Gastroesophageal sphincter (tissue), 4 donors: ENCODE data around the gene SIVA1. TPM values are rescaled to one million over a fixed set of nuclear protein-coding genes. Genes with fewer than 3 reads are reported as not detected.
A peak's percentile ranks its signal among the peaks of the same experiment; 100 is the strongest.

ENCODE experiments used
- ATAC-seq: fragments of 150-250 bp; one replicate; pipeline ENCODE4 v1.9.1; 2016; ENCODE audit warnings: mild to moderate bottlenecking, moderate library complexity
- H3K27ac ChIP-seq, 4 donors: fragments of 200-600 bp; sonication (generic) in 3 of 4; 1 replicate in 3 of 4; 2 replicates in 1 of 4; pipeline ENCODE4 v1.5.1; 2016 to 2019
- H3K27me3 ChIP-seq: fragments of 200-600 bp; sonication (generic); one replicate; pipeline ENCODE4 v1.5.1; 2019
- H3K36me3 ChIP-seq, 2 donors: fragments of 200-600 bp; sonication (generic); one replicate each; pipeline ENCODE4 v1.5.1; 2019; ENCODE audit warnings: control low read depth in 1 of 2
- H3K4me1 ChIP-seq, 3 donors: fragments of 200-600 bp; sonication (generic); 1 replicate in 2 of 3; 2 replicates in 1 of 3; pipeline ENCODE4 v1.5.1; 2016 to 2019; ENCODE audit warnings: control low read depth in 2 of 3
- H3K4me3 ChIP-seq, 2 donors: fragments of 200-600 bp; sonication (generic); one replicate each; pipeline ENCODE4 v1.5.1; 2019; ENCODE audit warnings: mild to moderate bottlenecking in 1 of 2, moderate library complexity in 1 of 2
- H3K9me3 ChIP-seq, 3 donors: fragments of 200-600 bp; sonication (generic); one replicate each; pipeline ENCODE4 v1.5.1; 2017 to 2019; ENCODE audit warnings: control low read depth in 2 of 3
- CTCF ChIP-seq, 4 experiments: fragments of 200-600 bp in 2 of 4; fragments of 450-650 bp in 2 of 4; sonication (generic) in 1 of 4; IDR thresholded peaks; one replicate each; pipeline ENCODE4 v1.5.1; 2017 to 2019; ENCODE audit warnings: antibody characterized with exemption in 4 of 4, mild to moderate bottlenecking in 2 of 4, moderate library complexity in 2 of 4
- EP300 ChIP-seq: sonication (generic); formaldehyde crosslinking; IDR thresholded peaks from one replicate; pipeline ENCODE4 v1.6.1; 2017; ENCODE audit warnings: antibody characterized with exemption, mild to moderate bottlenecking
- POLR2A ChIP-seq, 2 donors: fragments of 450-650 bp; IDR thresholded peaks; one replicate each; pipeline ENCODE4 v1.6.1; 2017; ENCODE audit warnings: antibody characterized with exemption in 2 of 2, mild to moderate bottlenecking in 2 of 2, moderate library complexity in 1 of 2
- POLR2AphosphoS5 ChIP-seq: sonication (generic); formaldehyde crosslinking; IDR thresholded peaks from one replicate; pipeline ENCODE4 v1.6.1; 2017; ENCODE audit warnings: antibody characterized with exemption
- WGBS, 2 donors: methylation state at CpG; one replicate each; pipeline ENCODE4 v1.1.5; 2018; ENCODE audit warnings: low coverage in 1 of 2; 5-methylcytosine and 5-hydroxymethylcytosine counted together
- total RNA-seq, 4 donors: library from RNA; depleted of rRNA; stranded (reverse); fragments of >200 nt; gene quantifications; one replicate each; pipeline ENCODE4 v1.1.0, GENCODE V29; 2016

The SIVA1 gene
- total RNA-seq, 4 donors from 2014 or later = 188 to 513 (median 363) TPM

GRCh38 chr14:104769324-104770071 lies 16.6 kb downstream of the SIVA1 start:
- Histone ChIP-seq H3K36me3 (peaks cover 0 to 50% of the 10 kb centered on the region in 2 donors), H3K9me3 (no peaks in the 10 kb centered on the region), H3K4me3 (no peak overlapping the region), H3K4me1 (peaks cover 0 to 13% (median 8%) of the 10 kb centered on the region in 3 donors), H3K27me3 (no peaks in the 10 kb centered on the region), H3K27ac (peak overlapping the region in 3 of 4 donors; percentile 56 to 62 (median 59))
- 63 to 72% methylated on average over 10 to 16 of the region's 18 CpGs for WGBS, 2 donors
- no peak for ATAC-seq
- no peak for TF ChIP-seq CTCF (IDR thresholded peaks at IDR 0.05)
- no peak for TF ChIP-seq POLR2AphosphoS5
- no peak for TF ChIP-seq POLR2A (IDR thresholded peaks at IDR 0.05)
- no peak for TF ChIP-seq EP300

GRCh38 chr14:104770072-104770579 lies 17.2 kb downstream of the SIVA1 start:
- no peak for TF ChIP-seq POLR2AphosphoS5
- no peak for TF ChIP-seq POLR2A (IDR thresholded peaks at IDR 0.05)
- no peak for TF ChIP-seq EP300
- no peak for TF ChIP-seq CTCF (IDR thresholded peaks at IDR 0.05)
- no peaks in the 10 kb centered on the region for H3K27me3 ChIP-seq
- ATAC-seq = no peak
- no peak overlapping the region for H3K4me3 ChIP-seq
- WGBS, 2 donors = 91% methylated on average over 4 of the region's 24 CpGs; no CpG with 5 or more reads in 1 of the 2 donors
- H3K9me3 ChIP-seq = no peaks in the 10 kb centered on the region
- H3K36me3 ChIP-seq = peaks cover 0 to 56% of the 10 kb centered on the region in 2 donors
- H3K27ac ChIP-seq = no peak overlapping the region
- peaks cover 0 to 13% (median 8%) of the 10 kb centered on the region in 3 donors for H3K4me1 ChIP-seq

- TF ChIP-seq CTCF (IDR thresholded peaks at IDR 0.05) (peak in 3 of 4 experiments; percentile 14 to 32 (median 26)), EP300 (no peak), POLR2AphosphoS5 (no peak), POLR2A (IDR thresholded peaks at IDR 0.05) (no peak)
- Histone ChIP-seq H3K36me3 (peaks cover 0 to 64% of the 10 kb centered on the region in 2 donors), H3K27me3 (no peaks in the 10 kb centered on the region), H3K9me3 (no peaks in the 10 kb centered on the region), H3K4me1 (peaks cover 0 to 13% (median 8%) of the 10 kb centered on the region in 3 donors), H3K27ac (no peak overlapping the region), H3K4me3 (no peak overlapping the region)
- WGBS, 2 donors = 80% methylated on average over 2 of the region's 5 CpGs; no CpG with 5 or more reads in 1 of the 2 donors
- ATAC-seq = no peak
Measured at GRCh38 chr14:104770851-104771272, 17.9 kb downstream of the SIVA1 start.

GRCh38 chr14:104771374-104771773 lies 18.4 kb downstream of the SIVA1 start:
- Histone ChIP-seq H3K36me3 (peaks cover 0 to 69% of the 10 kb centered on the region in 2 donors), H3K27ac (no peak overlapping the region), H3K4me3 (no peak overlapping the region), H3K27me3 (no peaks in the 10 kb centered on the region), H3K9me3 (no peaks in the 10 kb centered on the region), H3K4me1 (peaks cover 0 to 13% (median 8%) of the 10 kb centered on the region in 3 donors)
- TF ChIP-seq POLR2AphosphoS5 (no peak), POLR2A (IDR thresholded peaks at IDR 0.05) (no peak), CTCF (IDR thresholded peaks at IDR 0.05) (no peak), EP300 (no peak)
- 100% methylated on average over 1 of the region's 4 CpGs; no CpG with 5 or more reads in 1 of the 2 donors for WGBS, 2 donors
- no peak for ATAC-seq
